Stomach (tissue), 4 donors: Measurements from ENCODE around the gene FICD.

ENCODE experiments used
- CTCF ChIP-seq, 7 experiments: fragments of 450-650 bp in 4 of 7; fragments of 200-600 bp in 3 of 7; sonication (generic) in 3 of 7; IDR thresholded peaks; one replicate each; pipeline ENCODE4 v1.5.1; 2016 to 2019; ENCODE audit warnings: antibody characterized with exemption in 7 of 7, control low read depth in 2 of 7, mild to moderate bottlenecking in 1 of 7
- EP300 ChIP-seq: sonication (generic); formaldehyde crosslinking; IDR thresholded peaks from one replicate; pipeline ENCODE4 v1.6.1; 2017; ENCODE audit warnings: antibody characterized with exemption
- POLR2A ChIP-seq, 4 donors: fragments of 450-650 bp; IDR thresholded peaks; one replicate each; pipeline ENCODE4 v1.6.1; 2016; ENCODE audit warnings: antibody characterized with exemption in 4 of 4, control low read depth in 2 of 4, mild to moderate bottlenecking in 1 of 4, moderate library complexity in 1 of 4
- POLR2AphosphoS5 ChIP-seq, 3 donors: sonication (generic); formaldehyde crosslinking; IDR thresholded peaks; one replicate each; pipeline ENCODE4 v1.6.1; 2016; ENCODE audit warnings: antibody characterized with exemption in 3 of 3

DNA sequence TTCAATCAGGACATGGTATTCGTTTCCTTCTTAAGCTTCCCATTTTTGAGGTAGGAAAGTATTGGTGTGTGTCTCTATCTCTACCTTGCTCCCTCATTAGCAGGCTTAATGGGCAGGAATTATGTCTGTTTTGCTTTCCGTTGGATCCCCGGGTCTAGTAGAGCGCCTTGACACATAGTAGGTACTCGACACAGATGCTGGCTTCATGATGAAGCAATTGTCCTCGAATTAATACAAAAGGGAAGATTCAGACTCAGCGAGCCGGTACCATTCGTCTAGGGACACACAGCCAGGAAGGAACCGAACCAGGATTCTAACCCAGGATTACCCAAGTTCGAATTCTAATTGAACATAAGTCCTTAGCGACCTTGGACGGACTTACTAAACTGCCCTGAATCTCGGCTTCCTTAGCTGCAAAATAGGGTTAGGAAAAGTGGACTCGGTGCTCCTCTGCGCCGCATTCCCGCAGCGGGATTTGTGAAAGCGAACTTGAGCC lies 46.8 kb downstream of the FICD start:
- TF ChIP-seq POLR2AphosphoS5 (IDR thresholded peaks at IDR 0.05), result no peak
- TF ChIP-seq CTCF (IDR thresholded peaks at IDR 0.05), result no peak
- no peak for TF ChIP-seq POLR2A (IDR thresholded peaks at IDR 0.05)
- TF ChIP-seq EP300, result no peak
